Right lobe of liver (tissue), 6 donors: ENCODE measurements around the gene FAR1. TPM values are rescaled to one million over a fixed set of nuclear protein-coding genes. Genes with fewer than 3 reads are reported as not detected.

Experiments used
- ATAC-seq, 4 donors: fragments of 200-7000 bp; cut with Tn5 transposase; one replicate each; pipeline ENCODE4 v1.9.1; 2020; ENCODE audit warnings: mild to moderate bottlenecking in 4 of 4, moderate library complexity in 4 of 4
- DNase-seq, 3 donors: peaks; one replicate each; pipeline ENCODE4 v3.0.0-alpha.2; 2020
- H3K27ac ChIP-seq, 3 donors: fragments of 200-600 bp; one replicate each; pipeline ENCODE4 v1.8.0; 2022
- H3K27me3 ChIP-seq, 2 donors: fragments of 200-600 bp; one replicate each; pipeline ENCODE4 v1.8.0; 2022
- H3K36me3 ChIP-seq, 4 donors: fragments of 200-600 bp; sonication (generic) in 1 of 4; one replicate each; pipeline versions ENCODE4 v1.5.1 to v1.8.0; 2017 to 2022; ENCODE audit warnings: control low read depth in 1 of 4
- H3K4me1 ChIP-seq, 4 donors: fragments of 200-600 bp; sonication (generic) in 1 of 4; one replicate each; pipeline versions ENCODE4 v1.5.1 to v1.8.0; 2017 to 2022; ENCODE audit warnings: control low read depth in 1 of 4
- H3K4me3 ChIP-seq, 3 donors: fragments of 200-600 bp; one replicate each; pipeline ENCODE4 v1.8.0; 2022
- H3K9me3 ChIP-seq, 4 donors: fragments of 200-600 bp; sonication (generic) in 1 of 4; one replicate each; pipeline versions ENCODE4 v1.5.1 to v1.8.0; 2017 to 2022; ENCODE audit warnings: control low read depth in 1 of 4
- CTCF ChIP-seq, 4 donors: fragments of 200-600 bp in 3 of 4; fragments of 450-650 bp in 1 of 4; IDR thresholded peaks; one replicate each; pipeline versions ENCODE4 v1.5.1 to v1.8.0; 2016 to 2022; ENCODE audit warnings: antibody characterized with exemption in 4 of 4, mild to moderate bottlenecking in 2 of 4
- POLR2A ChIP-seq: fragments of 450-650 bp; IDR thresholded peaks from one replicate; pipeline ENCODE4 v1.6.1; 2017; ENCODE audit warnings: antibody characterized with exemption, mild to moderate bottlenecking
- WGBS: methylation state at CpG from one replicate; pipeline ENCODE4 v1.1.6; 2018; ENCODE audit warnings: low coverage, low lambda C conversion rate; ENCODE audit not compliant: insufficient coverage; ENCODE audit errors: missing lambda C conversion rate; 5-methylcytosine and 5-hydroxymethylcytosine counted together
- intact Hi-C, 2 donors: fragments of 100-400 bp; cut with DNase I; formaldehyde crosslinking; loops; one replicate each; pipeline versions ENCODE4 v1.11.2 to v1.14.1; 2022
- total RNA-seq, 6 experiments: library from RNA; depleted of rRNA in 2 of 6; stranded (reverse); fragments of >200 nt in 2 of 6; fragmentation: NEBNext Ultra II Directional in 3 of 6; extraction: Animal tissue kit (Norgen Biotek cat#: 25700) in 3 of 6; gene quantifications; one replicate each; pipeline versions ENCODE4 v1.1.0 to v1.2.4, GENCODE V29; 2016 to 2023
- donor health status: DM: no; HTN: yes; CAD: no.
- donor health status: DM: no; HTN: no; CAD: no.
- donor health status: DM: no; HTN: no; CAD: no.
- donor health status: DM: no; HTN: yes; CAD: no.
- donor health status: DM: no; HTN: yes; CAD: no.

FAR1 gene
- total RNA-seq, 6 experiments from 2014 or later: 2.8 to 8.9 (median 3.6) TPM

- intact Hi-C loops: no loop called here
- 86% methylated on average over 1 of the region's 1 CpG for WGBS
These were observed 4.8 kb upstream of the FAR1 start for GRCh38 chr11:13663631-13664071.

GRCh38 chr11:13664351-13664750, 4.1 kb upstream of the FAR1 start:
- H3K27ac ChIP-seq: no peak overlapping the region
- H3K4me3 ChIP-seq: no peak overlapping the region
- H3K27me3 ChIP-seq: peaks cover 0 to 12% of the 10 kb centered on the region in 2 donors
- no peak for DNase-seq
- H3K9me3 ChIP-seq: no peaks in the 10 kb centered on the region
- no peaks in the 10 kb centered on the region for H3K4me1 ChIP-seq
- H3K36me3 ChIP-seq: no peaks in the 10 kb centered on the region
- intact Hi-C loops: no loop called here
- ATAC-seq: no peak
- 43% methylated on average over 1 of the region's 1 CpG for WGBS
- TF ChIP-seq CTCF (IDR thresholded peaks at IDR 0.05): no peak

More at GRCh38 chr11:13663631-13664071, 4.8 kb upstream of the FAR1 start:
- TF ChIP-seq CTCF (IDR thresholded peaks at IDR 0.05) (no peak), POLR2A (no peak)
- H3K27ac ChIP-seq: no peak overlapping the region
- no peak for ATAC-seq
- H3K9me3 ChIP-seq: no peaks in the 10 kb centered on the region
- no peaks in the 10 kb centered on the region for H3K4me1 ChIP-seq
- DNase-seq: no peak
- peaks cover 0 to 8% of the 10 kb centered on the region in 2 donors for H3K27me3 ChIP-seq
- H3K4me3 ChIP-seq: no peak overlapping the region
- H3K36me3 ChIP-seq: no peaks in the 10 kb centered on the region

GRCh38 chr11:13666708-13667107, 1.8 kb upstream of the FAR1 start:
- H3K36me3 ChIP-seq: no peaks in the 10 kb centered on the region
- H3K27me3 ChIP-seq: peaks cover 0 to 12% of the 10 kb centered on the region in 2 donors
- H3K27ac ChIP-seq: no peak overlapping the region
- no peaks in the 10 kb centered on the region for H3K9me3 ChIP-seq
- no peak overlapping the region for H3K4me3 ChIP-seq
- no peak for TF ChIP-seq CTCF (IDR thresholded peaks at IDR 0.05)
- TF ChIP-seq POLR2A: no peak
- no peak for ATAC-seq
- DNase-seq: no peak
- no peaks in the 10 kb centered on the region for H3K4me1 ChIP-seq
- intact Hi-C loops: no loop called here

- Histone ChIP-seq H3K27ac (no peak overlapping the region), H3K4me3 (no peak overlapping the region), H3K36me3 (no peaks in the 10 kb centered on the region), H3K4me1 (no peaks in the 10 kb centered on the region), H3K9me3 (no peaks in the 10 kb centered on the region), H3K27me3 (peaks cover 0 to 12% of the 10 kb centered on the region in 2 donors)
- TF ChIP-seq POLR2A (no peak), CTCF (IDR thresholded peaks at IDR 0.05) (no peak)
- intact Hi-C loops: no loop called here
- WGBS: 62% methylated on average over 5 of the region's 5 CpGs
- ATAC-seq: no peak
- no peak for DNase-seq
These were observed 1.2 kb upstream of the FAR1 start for GRCh38 chr11:13667245-13667644.

- DNase-seq: no peak
- H3K27ac ChIP-seq: peak overlapping the region; percentile 32 to 53 (median 50)
- no peaks in the 10 kb centered on the region for H3K36me3 ChIP-seq
- H3K4me3 ChIP-seq: peak overlapping the region; percentile 52 to 65 (median 57)
- ATAC-seq: no peak
- intact Hi-C loops: no loop called here
- 22% methylated on average over 11 of the region's 15 CpGs for WGBS
- no peaks in the 10 kb centered on the region for H3K4me1 ChIP-seq
- TF ChIP-seq CTCF (IDR thresholded peaks at IDR 0.05) (no peak), POLR2A (no peak)
- no peaks in the 10 kb centered on the region for H3K9me3 ChIP-seq
- H3K27me3 ChIP-seq: peaks cover 0 to 12% of the 10 kb centered on the region in 2 donors
These were observed 720 bp upstream of the FAR1 start for GRCh38 chr11:13667795-13668101.
